Glomerular visceral epithelial cell (primary cell): ENCODE measurements around the gene OSGEPL1.
"Not testable (repeated sequence)": the region's sequence is repeated elsewhere in the genome, so short reads cannot be mapped to it uniquely, and the experiment has no call there.

Experiments used
- DNase-seq: peaks from one replicate; pipeline ENCODE4 v3.0.0-alpha.2; 2016; ENCODE audit errors: extremely low spot score

The OSGEPL1 gene

GRCh38 chr2:189751080-189751658, 11.4 kb downstream of the OSGEPL1 start:
- DNase-seq, result peak; percentile 46

DNA sequence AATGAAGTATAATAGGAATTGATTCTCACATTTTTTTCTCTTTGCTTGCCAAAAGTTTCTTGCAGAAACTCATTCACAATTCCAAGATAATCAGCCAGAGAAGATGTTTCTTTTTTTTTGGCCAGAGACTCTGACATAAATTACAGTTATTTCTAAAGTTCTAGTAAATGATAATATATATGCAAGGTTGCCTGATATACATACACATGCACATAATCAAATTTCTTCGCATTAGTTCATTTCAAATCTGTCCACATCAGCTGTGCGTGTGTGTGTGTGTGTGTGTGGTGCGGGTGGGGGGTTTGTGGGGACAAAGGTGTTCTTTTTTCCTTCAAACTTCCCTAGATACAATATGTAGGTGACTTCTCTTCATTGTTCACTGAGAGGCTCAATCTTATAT, 33.2 kb downstream of the OSGEPL1 start:
- DNase-seq, result no peak

DNA sequence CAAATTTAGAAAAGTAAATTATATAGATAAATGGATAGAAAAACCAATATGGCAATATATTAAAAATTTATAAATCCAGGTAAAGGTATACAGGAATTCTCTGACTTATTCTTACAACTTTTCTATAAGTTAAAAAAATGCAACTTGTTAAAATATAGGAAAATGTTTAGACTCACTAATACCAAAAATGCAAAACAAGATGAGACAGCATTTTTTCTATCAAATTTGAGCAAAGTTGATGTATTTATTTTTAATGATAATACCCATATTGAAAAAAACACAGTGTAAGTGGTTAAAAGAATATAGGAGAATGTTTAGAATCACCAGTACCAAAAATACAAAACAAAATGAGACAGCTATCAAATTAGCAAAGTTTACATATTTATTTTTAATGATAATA, 35.7 kb downstream of the OSGEPL1 start:
- no peak for DNase-seq

DNA sequence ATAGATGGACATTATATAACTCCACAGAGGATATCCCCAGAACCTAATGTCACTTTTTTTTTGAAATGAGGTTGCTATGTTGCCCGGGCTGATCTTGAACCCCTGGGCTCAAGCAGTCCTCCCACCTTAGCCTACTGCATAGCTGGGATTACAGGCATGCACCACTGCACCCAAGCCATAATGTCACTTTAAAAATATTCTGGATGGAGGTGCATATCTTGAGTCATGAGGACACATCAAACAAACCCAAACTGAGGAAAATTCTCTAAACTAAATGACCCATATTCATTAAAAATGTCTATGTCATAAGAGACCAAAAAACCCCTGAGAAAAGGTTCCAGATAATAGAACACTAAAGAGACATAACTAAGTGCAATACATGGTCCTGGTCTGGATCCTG, 36.3 kb downstream of the OSGEPL1 start:
- DNase-seq, result peak; percentile 40

DNA sequence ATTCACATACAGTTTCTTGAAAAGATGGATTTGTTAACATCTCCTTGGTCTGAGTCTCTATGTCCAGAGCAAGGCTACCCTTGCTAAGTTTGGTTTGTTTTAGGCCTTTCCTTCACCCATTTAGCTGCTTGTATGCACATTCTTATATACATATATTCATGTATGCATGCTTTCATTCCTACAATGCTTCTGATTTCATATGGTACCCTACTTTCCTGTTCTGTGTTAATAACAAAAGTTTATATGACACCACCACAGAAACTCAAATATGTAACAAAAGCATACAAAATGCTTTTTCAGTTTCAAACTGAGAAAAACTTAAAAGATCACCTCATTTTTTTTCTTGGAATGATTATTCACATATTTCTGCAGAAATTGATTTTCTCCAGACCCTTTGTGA, 39.4 kb downstream of the OSGEPL1 start:
- DNase-seq, result no peak

DNA sequence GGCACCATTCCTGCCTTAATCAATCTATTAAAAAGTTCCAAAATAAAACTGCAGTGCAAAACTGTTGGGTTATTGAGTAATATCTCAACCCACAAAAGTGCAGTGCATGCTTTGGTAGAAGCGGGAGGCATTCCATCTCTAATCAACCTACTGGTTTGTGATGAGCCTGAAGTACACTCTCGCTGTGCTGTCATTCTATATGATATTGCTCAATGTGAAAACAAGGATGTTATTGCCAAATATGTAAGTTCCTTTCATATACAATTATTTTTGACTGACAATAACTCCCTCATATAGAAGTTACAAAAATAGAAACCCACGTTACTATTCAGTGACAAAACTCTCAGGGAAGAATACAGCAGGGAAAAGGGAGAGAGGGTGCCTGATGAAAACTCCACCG, 43.0 kb downstream of the OSGEPL1 start:
- no peak for DNase-seq

DNA sequence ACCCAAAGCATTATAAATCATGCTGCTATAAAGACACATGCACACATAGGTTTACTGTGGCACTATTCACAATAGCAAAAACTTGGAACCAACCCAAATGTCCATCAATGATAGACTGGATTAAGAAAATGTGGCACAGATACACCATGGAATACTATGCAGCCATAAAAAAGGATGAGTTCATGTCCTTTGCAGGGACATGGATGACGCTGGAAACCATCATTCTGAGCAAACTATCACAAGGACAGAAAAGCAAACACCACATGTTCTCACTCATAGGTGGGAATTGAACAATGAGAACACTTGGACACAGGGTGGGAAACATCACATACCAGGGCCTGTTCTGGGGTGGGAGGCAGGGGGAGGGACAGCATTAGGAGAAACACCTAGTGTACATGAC, 45.0 kb downstream of the OSGEPL1 start:
- DNase-seq, result not testable (repeated sequence)

DNA sequence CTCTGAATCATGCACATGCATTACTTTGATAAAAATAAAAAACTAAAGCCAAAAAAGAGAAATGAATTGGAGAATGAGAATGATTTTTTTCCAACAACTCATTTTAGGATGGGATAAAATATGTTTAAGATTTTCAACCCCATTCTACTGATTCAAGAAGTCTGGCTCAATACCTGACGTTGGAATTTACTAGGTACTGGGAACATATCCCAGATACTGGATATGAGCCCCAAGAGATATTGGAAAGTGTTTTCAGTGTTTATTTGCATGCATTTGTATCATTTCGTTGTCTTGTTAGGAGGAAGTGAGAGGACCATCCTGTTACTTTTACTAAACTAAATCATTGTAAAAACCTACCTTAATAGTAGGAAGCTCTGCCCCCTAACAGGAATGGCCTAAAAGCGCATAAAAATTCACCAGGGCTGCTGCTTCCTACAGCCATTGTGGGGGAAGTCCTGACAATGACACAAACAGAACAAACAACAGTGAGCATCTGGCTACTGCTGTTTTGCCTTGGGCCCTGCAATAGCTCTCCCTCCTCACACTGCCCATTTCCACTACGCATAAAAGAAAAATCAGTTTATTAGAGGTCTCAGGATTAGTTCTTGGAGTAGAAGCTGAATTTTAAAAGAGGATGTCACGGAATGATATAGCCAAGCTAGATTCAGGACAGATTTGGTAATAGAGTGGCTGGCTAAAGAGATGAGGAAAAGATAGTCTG, 52.9 kb downstream of the OSGEPL1 start:
- DNase-seq, result no peak

DNA sequence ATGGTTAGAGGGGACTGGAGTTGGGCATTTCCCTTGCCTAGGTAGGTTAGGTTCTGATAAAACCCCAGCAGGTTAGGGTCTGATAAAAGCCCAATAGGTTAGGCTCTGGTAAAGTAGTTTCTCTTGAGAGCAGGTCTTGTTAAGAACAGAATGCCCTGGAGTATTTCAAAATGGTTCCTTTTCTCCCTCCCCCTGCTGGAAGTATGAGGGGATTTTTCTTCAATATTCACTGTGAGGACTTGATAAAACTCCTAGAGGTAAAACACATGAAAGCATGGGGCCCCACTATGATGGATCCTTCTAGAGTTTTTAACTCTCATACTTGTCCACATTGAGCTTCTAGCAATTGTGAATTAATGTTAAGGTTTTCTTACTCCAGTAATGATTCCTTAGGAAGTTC, 60.5 kb downstream of the OSGEPL1 start:
- no peak for DNase-seq

DNA sequence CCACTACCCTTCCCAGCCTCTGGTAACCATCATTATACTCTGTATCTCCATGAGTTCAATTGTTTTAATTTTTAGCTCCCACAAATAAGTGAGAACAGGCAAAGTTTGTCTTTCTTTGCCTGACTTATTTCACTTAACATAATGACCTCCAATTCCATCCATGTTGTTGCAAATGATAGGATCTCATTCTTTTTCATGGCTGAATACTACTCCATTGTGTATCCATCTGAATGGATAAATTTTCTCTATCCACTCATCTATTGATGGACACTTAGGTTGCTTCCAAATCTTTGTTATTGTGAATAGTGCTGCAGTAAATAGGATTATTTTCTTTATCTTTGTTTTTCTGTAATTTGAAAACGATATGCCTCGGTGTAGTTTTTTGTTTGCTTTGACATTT, 61.9 kb downstream of the OSGEPL1 start:
- DNase-seq, result no peak

DNA sequence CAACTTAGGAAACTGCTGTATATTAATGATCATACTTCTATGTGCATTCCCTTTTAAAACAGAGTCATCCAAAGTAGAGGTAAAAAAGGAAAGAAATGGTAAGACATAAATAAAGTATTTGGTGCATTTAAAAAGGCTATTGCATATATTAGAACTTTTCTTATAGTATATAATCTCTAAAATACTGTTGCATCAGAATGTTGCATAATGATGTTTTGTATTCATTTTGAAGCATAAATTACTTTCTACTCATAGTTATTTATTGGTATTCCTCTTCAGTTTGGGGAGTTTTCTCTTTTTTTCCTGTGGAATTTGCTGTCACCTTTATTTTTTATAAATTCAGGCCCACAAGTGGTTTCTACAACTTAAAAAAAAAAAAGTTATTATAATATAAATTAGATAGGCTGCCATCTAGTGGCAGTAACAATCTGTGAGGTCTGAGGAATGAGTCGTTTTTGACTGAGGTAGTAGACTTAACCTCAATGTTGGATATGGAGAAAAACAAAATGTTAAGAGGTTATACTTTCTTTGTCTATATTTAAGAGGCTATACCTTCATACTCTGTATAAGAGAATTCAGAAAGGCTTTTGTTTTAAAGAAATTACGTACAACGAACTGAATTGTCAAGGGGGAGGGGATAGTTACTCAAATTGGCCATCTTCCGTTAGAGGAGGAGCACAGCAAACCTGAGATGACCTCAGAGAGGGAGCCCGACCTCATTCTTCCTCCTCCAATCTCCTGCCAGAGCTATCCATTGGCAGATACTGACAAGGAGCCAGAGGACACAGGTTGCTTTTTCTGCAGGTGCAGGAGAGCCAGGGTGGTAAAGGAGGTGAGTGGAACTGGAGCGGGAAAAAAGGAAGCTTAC, 64.3 kb downstream of the OSGEPL1 start:
- peak; percentile 52 for DNase-seq
